DMS114 treated with DMSO at 0.1 percent for 48 hours (cell line): Measurements from ENCODE around the gene BSND.
"Not testable (repeated sequence)": the region's sequence is repeated elsewhere in the genome, so short reads cannot be mapped to it uniquely, and the experiment has no call there.

Experiments used
- DNase-seq: peaks from one replicate; lab custom pipeline; 2025; ENCODE audit not compliant: unreplicated experiment; lab: John Stamatoyannopoulos, UW

BSND gene

GRCh38 chr1:54998677-54999076, at the start of gene BSND:
Gene BSND (plus strand): TSS chr1:54998933. CDS start chr1:54999187, 254 bp downstream.
- DNase-seq: no peak

GRCh38 chr1:54949053-54949452, 49.7 kb upstream of the BSND start:
- no peak for DNase-seq

GRCh38 chr1:54950006-54950368, 48.7 kb upstream of the BSND start:
- DNase-seq: no peak

- peak; percentile 66 for DNase-seq
Measured at GRCh38 chr1:54950369-54951163, 48.2 kb upstream of the BSND start.

GRCh38 chr1:54951810-54952226, 46.9 kb upstream of the BSND start:
- DNase-seq: no peak

GRCh38 chr1:54952950-54953718, 45.6 kb upstream of the BSND start:
- DNase-seq: no peak

- DNase-seq: no peak
Measured at GRCh38 chr1:54953846-54954245, 44.9 kb upstream of the BSND start.

- DNase-seq: no peak
Measured at GRCh38 chr1:54955359-54955758, 43.4 kb upstream of the BSND start.

- DNase-seq: no peak
Measured at GRCh38 chr1:54956726-54957125, 42.0 kb upstream of the BSND start.

- no peak for DNase-seq
Measured at GRCh38 chr1:54959241-54959640, 39.5 kb upstream of the BSND start.

GRCh38 chr1:54962612-54963395, 35.9 kb upstream of the BSND start:
- no peak for DNase-seq

GRCh38 chr1:54963829-54964228, 34.9 kb upstream of the BSND start:
- not testable (repeated sequence) for DNase-seq

GRCh38 chr1:54965624-54966340, 33.0 kb upstream of the BSND start:
- no peak for DNase-seq

- no peak for DNase-seq
Measured at GRCh38 chr1:54967372-54967771, 31.4 kb upstream of the BSND start.

GRCh38 chr1:54968551-54968950, 30.2 kb upstream of the BSND start:
- no peak for DNase-seq

GRCh38 chr1:54969879-54970278, 28.9 kb upstream of the BSND start:
- no peak for DNase-seq

- DNase-seq: no peak
Measured at GRCh38 chr1:54970901-54971300, 27.8 kb upstream of the BSND start.

- no peak for DNase-seq
Measured at GRCh38 chr1:54971317-54971791, 27.4 kb upstream of the BSND start.

GRCh38 chr1:54972436-54972835, 26.3 kb upstream of the BSND start:
- DNase-seq: no peak

GRCh38 chr1:54973205-54973921, 25.4 kb upstream of the BSND start:
- peak; percentile 16 for DNase-seq
